Ishikawa (cell line): ENCODE results near the gene PABPN1L.

Experiments used
- CEBPB ChIP-seq: IDR thresholded peaks from 2 replicates; pipeline ENCODE4 v1.6.1; 2012
- EGR1 ChIP-seq: IDR thresholded peaks from 2 replicates; pipeline ENCODE4 v1.6.1; 2012
- FOXM1 ChIP-seq: IDR thresholded peaks from 2 replicates; pipeline ENCODE4 v1.6.1; 2012; ENCODE audit warnings: low read depth, borderline replicate concordance
- RAD21 ChIP-seq: IDR thresholded peaks from 2 replicates; pipeline ENCODE4 v1.6.1; 2012; ENCODE audit warnings: low read depth
- TCF12 ChIP-seq: IDR thresholded peaks from 2 replicates; pipeline ENCODE4 v1.6.1; 2012; ENCODE audit warnings: low read depth

- no peak for TF ChIP-seq RAD21
- no peak for TF ChIP-seq TCF12
- TF ChIP-seq EGR1: no peak
- no peak for TF ChIP-seq CEBPB
- TF ChIP-seq FOXM1: no peak
These were observed 21.6 kb upstream of the PABPN1L start for GRCh38 chr16:88888057-88888456.
